ENCODE results near the gene SPATA1. TPM values are rescaled to one million over a fixed set of nuclear protein-coding genes. Genes with fewer than 3 reads are reported as not detected.

SPATA1 gene
- total and polyA plus RNA-seq, 2 of the 8 experiments (the other 6 are each of a cell fraction or from before 2014, with no cell fraction given), result 0.51 to 1.1 TPM

DNA sequence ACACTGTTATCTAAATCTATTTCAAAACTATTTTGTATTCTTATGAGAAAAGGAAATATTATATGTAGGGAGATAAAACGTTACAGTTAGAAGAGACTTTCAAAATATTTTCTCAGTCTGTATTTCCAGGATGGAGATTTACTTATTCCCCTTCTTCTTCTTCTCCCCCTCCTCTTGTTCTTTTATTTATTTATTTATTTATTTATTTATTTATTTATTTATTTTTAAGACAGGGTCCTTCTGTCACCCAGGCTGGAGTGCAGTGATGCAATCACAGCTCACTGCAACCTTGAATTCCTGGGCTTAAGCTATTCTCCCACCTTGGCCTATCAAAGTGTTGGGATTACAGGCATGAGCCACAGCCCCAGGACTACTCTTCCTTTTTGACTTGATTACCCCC lies 30.0 kb upstream of the SPATA1 start (continued):
- TF ChIP-seq, protein P1, sequence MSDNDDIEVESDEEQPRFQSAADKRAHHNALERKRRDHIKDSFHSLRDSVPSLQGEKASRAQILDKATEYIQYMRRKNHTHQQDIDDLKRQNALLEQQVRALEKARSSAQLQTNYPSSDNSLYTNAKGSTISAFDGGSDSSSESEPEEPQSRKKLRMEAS (IDR thresholded peaks at IDR 0.05), result no peak
- TF ChIP-seq JUN (IDR thresholded peaks at IDR 0.05; ENCODE audit: low read depth, low read length) (no peak), ZNF274 (IDR thresholded peaks at IDR 0.05; ENCODE audit: borderline replicate concordance, extremely low read depth, low read length) (no peak), BRCA1 (IDR thresholded peaks at IDR 0.05; ENCODE audit: low read depth, low read length) (no peak), GABPA (IDR thresholded peaks at IDR 0.05; ENCODE audit: borderline replicate concordance, insufficient read depth, low read length) (no peak), TAF1 (IDR thresholded peaks at IDR 0.05; ENCODE audit: low read depth, low read length) (no peak), SP2 (IDR thresholded peaks at IDR 0.05; ENCODE audit: low read length) (no peak)
